Subcutaneous adipose tissue (tissue), 4 donors: ENCODE results near the gene BEND2. TPM values are rescaled to one million over a fixed set of nuclear protein-coding genes. Genes with fewer than 3 reads are reported as not detected.

Experiments
- total RNA-seq, 4 donors: library from RNA; depleted of rRNA; stranded (reverse); fragments of >200 nt; gene quantifications; one replicate each; pipeline ENCODE4 v1.1.0, GENCODE V29; 2016
- TF ChIP-seq, protein P1 (sequence below): fragments of 450-650 bp; IDR thresholded peaks from one replicate; pipeline ENCODE4 v1.5.1; 2016; ENCODE audit warnings: low read depth, mild to moderate bottlenecking, control low read depth, antibody characterized with exemption, moderate library complexity

BEND2 gene
- total RNA-seq = not detected

- TF ChIP-seq, protein P1, sequence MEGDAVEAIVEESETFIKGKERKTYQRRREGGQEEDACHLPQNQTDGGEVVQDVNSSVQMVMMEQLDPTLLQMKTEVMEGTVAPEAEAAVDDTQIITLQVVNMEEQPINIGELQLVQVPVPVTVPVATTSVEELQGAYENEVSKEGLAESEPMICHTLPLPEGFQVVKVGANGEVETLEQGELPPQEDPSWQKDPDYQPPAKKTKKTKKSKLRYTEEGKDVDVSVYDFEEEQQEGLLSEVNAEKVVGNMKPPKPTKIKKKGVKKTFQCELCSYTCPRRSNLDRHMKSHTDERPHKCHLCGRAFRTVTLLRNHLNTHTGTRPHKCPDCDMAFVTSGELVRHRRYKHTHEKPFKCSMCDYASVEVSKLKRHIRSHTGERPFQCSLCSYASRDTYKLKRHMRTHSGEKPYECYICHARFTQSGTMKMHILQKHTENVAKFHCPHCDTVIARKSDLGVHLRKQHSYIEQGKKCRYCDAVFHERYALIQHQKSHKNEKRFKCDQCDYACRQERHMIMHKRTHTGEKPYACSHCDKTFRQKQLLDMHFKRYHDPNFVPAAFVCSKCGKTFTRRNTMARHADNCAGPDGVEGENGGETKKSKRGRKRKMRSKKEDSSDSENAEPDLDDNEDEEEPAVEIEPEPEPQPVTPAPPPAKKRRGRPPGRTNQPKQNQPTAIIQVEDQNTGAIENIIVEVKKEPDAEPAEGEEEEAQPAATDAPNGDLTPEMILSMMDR = no peak
These were observed at the start of gene BEND2 for GRCh38 chrX:18220786-18221185. TSS of gene BEND2 (minus strand) at chrX:18220886. CDS start at chrX:18220750, 136 bp downstream.

- TF ChIP-seq, protein P1 = no peak
These were observed 34.4 kb upstream of the BEND2 start for GRCh38 chrX:18255059-18255458.

GRCh38 chrX:18252644-18253359 is 32.1 kb upstream of the BEND2 start:
- TF ChIP-seq, protein P1 = no peak

GRCh38 chrX:18228069-18228468 is 7.4 kb upstream of the BEND2 start:
- TF ChIP-seq, protein P1 = no peak

DNA sequence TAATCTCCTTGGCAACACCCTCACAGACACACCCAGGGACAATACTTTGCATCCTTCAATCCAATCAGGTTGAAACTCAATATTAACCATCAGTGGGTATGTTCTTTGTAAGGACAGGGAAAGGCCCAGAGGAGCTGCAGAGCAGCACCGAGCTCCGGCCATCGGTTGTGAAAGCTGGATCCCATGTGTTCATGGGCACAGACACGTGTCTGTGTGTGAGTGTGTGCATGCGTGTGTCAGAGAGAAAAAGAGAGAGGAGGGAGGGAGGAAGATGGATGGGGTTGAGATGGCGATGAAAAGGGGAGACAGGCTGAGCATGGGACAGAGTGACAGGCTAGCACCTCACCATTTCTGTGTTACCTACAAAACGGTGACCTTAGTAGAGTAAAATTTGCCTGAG is 6.8 kb upstream of the BEND2 start:
- TF ChIP-seq, protein P1 = no peak

DNA sequence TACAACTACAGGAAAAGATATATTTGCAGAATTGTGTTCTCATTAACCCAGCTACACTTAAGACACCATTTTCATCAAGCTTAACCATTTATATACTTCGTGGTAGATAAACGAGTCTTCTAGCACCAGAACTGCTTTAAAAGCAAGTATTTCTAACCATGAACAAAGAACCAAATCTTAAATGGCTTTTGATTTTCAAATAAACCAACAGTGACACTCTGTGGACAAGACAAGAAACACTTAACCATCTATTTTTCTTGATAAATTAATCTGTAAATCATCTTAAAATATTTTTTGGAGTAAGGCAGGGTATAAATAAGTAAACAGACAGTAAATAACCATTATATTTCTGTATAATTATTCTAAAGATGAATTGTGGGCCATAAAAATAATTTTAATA is 10.2 kb downstream of the BEND2 start:
- TF ChIP-seq, protein P1 = no peak

DNA sequence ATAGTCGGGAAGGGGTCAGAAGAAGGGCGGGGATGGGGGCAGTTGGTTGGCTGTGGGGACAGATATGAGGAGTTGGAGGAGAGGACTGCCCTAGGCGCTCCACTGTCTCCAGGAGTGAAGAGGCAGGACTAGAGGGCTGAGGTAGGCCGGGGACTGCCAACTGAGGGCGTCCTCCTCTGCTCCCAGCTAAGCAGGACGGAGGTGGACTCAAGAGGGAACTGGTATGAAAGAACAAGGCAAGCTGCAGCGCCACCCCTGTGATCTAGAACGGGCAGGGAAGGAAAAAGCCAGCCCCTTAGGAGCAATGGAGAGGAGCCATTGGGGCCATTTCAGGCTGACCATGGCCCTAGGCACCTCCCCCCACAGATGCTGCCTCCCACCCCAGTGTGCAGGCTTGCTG is 14.0 kb downstream of the BEND2 start:
- TF ChIP-seq, protein P1 = no peak
